IPS-15b (cell line): ENCODE data around the gene ENPP7.

Experiments used
- H3K27me3 ChIP-seq: one replicate; pipeline ENCODE4 v1.6.1; 2013; ENCODE audit warnings: low read length; ENCODE audit not compliant: control insufficient read depth, insufficient read depth
- H3K36me3 ChIP-seq: one replicate; pipeline ENCODE4 v1.6.1; 2013; ENCODE audit warnings: low read length; ENCODE audit not compliant: control insufficient read depth, insufficient read depth
- H3K4me1 ChIP-seq: one replicate; pipeline ENCODE4 v1.6.1; 2013; ENCODE audit warnings: mild to moderate bottlenecking, low read length; ENCODE audit not compliant: control insufficient read depth, insufficient read depth
- H3K4me3 ChIP-seq: one replicate; pipeline ENCODE4 v1.5.1; 2013; ENCODE audit warnings: low read depth, low read length
- H3K9ac ChIP-seq: one replicate; pipeline ENCODE4 v1.6.1; 2013; ENCODE audit warnings: low read depth, mild to moderate bottlenecking, low read length
- H3K9me3 ChIP-seq: one replicate; pipeline ENCODE4 v1.6.1; 2013; ENCODE audit warnings: mild to moderate bottlenecking, low read length; ENCODE audit not compliant: control insufficient read depth, insufficient read depth

The ENPP7 gene

GRCh38 chr17:79739148-79740062, 8.7 kb downstream of the ENPP7 start:
- H3K36me3 ChIP-seq = no peaks in the 10 kb centered on the region
- H3K4me3 ChIP-seq = no peak overlapping the region
- H3K27me3 ChIP-seq = peaks cover 28% of the 10 kb centered on the region
- H3K9me3 ChIP-seq = no peaks in the 10 kb centered on the region
- no peaks in the 10 kb centered on the region for H3K4me1 ChIP-seq
- H3K9ac ChIP-seq = no peak overlapping the region

GRCh38 chr17:79740413-79740812, 9.7 kb downstream of the ENPP7 start:
- H3K36me3 ChIP-seq = no peaks in the 10 kb centered on the region
- no peaks in the 10 kb centered on the region for H3K4me1 ChIP-seq
- H3K9me3 ChIP-seq = no peaks in the 10 kb centered on the region
- H3K9ac ChIP-seq = no peak overlapping the region
- H3K27me3 ChIP-seq = peaks cover 28% of the 10 kb centered on the region
- no peak overlapping the region for H3K4me3 ChIP-seq

- H3K9ac ChIP-seq = no peak overlapping the region
- no peaks in the 10 kb centered on the region for H3K9me3 ChIP-seq
- H3K4me3 ChIP-seq = peak overlapping the region; percentile 61
- no peaks in the 10 kb centered on the region for H3K36me3 ChIP-seq
- H3K4me1 ChIP-seq = peaks cover 2% of the 10 kb centered on the region
- peaks cover 30% of the 10 kb centered on the region for H3K27me3 ChIP-seq
Observed at GRCh38 chr17:79741401-79741750, 10.6 kb downstream of the ENPP7 start.

DNA sequence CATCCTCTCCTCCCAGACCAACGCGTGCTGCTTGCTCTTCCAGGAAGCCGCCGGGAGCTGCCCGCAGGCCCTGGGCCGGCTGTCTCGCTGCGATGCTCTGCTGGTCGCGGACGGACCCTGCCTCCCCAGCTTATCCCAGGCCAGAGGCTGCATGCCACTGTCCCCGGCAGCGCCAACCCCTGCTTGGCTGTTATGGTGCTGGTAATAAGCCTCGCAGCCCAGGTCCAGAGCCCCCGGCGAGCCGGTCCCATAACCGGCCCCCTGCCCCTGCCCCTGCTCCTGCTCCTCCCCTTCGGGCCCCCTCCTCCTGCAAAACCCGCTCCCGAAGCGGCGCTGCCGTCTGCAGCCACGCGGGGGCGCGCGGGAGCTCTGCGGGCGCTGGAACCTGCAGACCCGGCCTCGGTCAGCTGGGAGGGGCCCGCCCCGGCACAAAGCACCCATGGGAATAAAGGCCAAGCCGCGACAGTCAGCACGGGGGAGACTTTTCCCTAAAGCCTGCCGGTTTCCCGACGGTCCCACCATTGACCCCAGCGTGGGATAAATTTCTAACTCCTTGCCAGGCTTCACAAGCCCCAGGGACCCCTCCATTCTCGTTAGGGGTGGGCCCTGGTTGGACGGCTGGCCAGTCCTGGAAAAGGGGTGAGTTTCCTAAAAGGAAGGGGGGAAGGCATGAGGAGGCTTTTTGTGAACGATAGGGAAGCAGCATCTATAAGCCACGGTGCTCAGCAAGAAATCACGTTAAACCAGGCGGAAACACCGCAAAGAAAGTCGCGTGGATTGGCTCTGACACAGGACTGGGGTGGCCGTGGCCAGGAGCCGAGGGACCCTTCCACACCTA, 11.2 kb downstream of the ENPP7 start:
- Histone ChIP-seq H3K4me1 (peaks cover 5% of the 10 kb centered on the region), H3K9ac (no peak overlapping the region), H3K27me3 (peaks cover 36% of the 10 kb centered on the region), H3K4me3 (peak overlapping the region; percentile 61), H3K9me3 (no peaks in the 10 kb centered on the region), H3K36me3 (no peaks in the 10 kb centered on the region)

- Histone ChIP-seq H3K36me3 (no peaks in the 10 kb centered on the region), H3K4me3 (no peak overlapping the region), H3K27me3 (peaks cover 40% of the 10 kb centered on the region), H3K9me3 (no peaks in the 10 kb centered on the region), H3K4me1 (peaks cover 5% of the 10 kb centered on the region), H3K9ac (no peak overlapping the region)
Observed at GRCh38 chr17:79742589-79742918, 11.8 kb downstream of the ENPP7 start.

DNA sequence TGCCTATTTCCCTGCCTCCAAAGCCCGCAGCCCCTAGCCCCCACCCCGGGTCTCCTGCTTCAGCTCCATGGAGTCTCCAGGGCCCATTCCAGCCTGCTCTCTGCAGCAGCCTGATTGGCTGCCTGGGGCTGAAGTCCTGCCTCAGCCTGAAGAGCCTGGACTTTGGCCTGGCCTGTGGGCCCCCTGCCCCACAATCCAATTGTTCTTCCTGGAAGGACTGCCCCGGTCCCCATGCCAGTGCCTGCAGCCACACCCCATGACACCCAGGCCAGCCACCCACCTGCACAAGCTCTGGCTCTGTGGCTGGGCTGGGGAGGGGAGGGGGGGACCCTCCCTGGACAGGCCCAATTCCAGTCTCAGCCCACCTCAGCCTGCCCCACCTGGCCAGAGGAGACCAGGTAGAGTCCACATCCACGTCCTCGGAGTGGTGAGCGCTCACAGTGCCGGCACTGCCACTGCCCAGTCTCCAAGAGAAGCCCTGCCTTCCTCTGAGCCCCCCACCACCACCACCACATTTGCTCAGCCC, 12.3 kb downstream of the ENPP7 start:
- Histone ChIP-seq H3K9me3 (no peaks in the 10 kb centered on the region), H3K36me3 (no peaks in the 10 kb centered on the region), H3K4me3 (no peak overlapping the region), H3K9ac (no peak overlapping the region), H3K27me3 (peaks cover 44% of the 10 kb centered on the region), H3K4me1 (peaks cover 5% of the 10 kb centered on the region)

- Histone ChIP-seq H3K36me3 (no peaks in the 10 kb centered on the region), H3K9me3 (no peaks in the 10 kb centered on the region), H3K27me3 (peaks cover 49% of the 10 kb centered on the region), H3K4me1 (peaks cover 5% of the 10 kb centered on the region), H3K9ac (no peak overlapping the region), H3K4me3 (no peak overlapping the region)
Observed at GRCh38 chr17:79743614-79744013, 12.9 kb downstream of the ENPP7 start.

DNA sequence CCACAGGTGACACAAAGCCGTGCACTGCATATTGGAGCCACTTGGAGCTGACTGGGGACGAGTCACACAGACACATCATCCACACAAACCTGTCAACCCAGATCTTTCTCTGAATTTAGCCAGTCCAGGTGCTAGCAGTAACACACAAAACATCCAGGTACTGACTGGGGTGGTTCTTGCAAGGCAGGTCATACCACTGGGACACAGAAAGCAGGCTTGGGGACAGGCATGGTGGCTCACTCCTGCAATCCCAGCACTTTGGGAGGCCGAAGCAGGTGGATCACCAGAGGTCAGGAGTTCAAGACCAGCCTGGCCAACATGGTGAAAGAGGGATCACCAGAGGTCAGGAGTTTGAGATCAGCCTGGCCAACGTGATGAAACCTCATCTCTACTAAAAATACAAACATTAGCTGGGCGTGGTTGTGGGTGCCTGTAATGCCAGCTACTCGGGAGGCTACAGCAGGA, 14.9 kb downstream of the ENPP7 start:
- H3K9ac ChIP-seq = no peak overlapping the region
- no peaks in the 10 kb centered on the region for H3K9me3 ChIP-seq
- H3K4me3 ChIP-seq = no peak overlapping the region
- peaks cover 55% of the 10 kb centered on the region for H3K27me3 ChIP-seq
- no peaks in the 10 kb centered on the region for H3K36me3 ChIP-seq
- peaks cover 7% of the 10 kb centered on the region for H3K4me1 ChIP-seq

GRCh38 chr17:79746889-79747507, 16.3 kb downstream of the ENPP7 start:
- peaks cover 53% of the 10 kb centered on the region for H3K27me3 ChIP-seq
- peaks cover 7% of the 10 kb centered on the region for H3K4me1 ChIP-seq
- no peak overlapping the region for H3K9ac ChIP-seq
- H3K9me3 ChIP-seq = no peaks in the 10 kb centered on the region
- H3K36me3 ChIP-seq = no peaks in the 10 kb centered on the region
- H3K4me3 ChIP-seq = peak overlapping the region; percentile 37

- H3K4me3 ChIP-seq = peak overlapping the region; percentile 74
Observed at GRCh38 chr17:79747508-79748294, 17.0 kb downstream of the ENPP7 start.

More at GRCh38 chr17:79747508-79748294, 17.0 kb downstream of the ENPP7 start:
- H3K9me3 ChIP-seq = no peaks in the 10 kb centered on the region
- H3K36me3 ChIP-seq = no peaks in the 10 kb centered on the region
- H3K9ac ChIP-seq = no peak overlapping the region
- peaks cover 7% of the 10 kb centered on the region for H3K4me1 ChIP-seq
- peaks cover 47% of the 10 kb centered on the region for H3K27me3 ChIP-seq
